HEK293 (cell line): ENCODE results near the gene RPS15.

Source experiments
- GLI4 ChIP-seq: fragments of 450-650 bp; formaldehyde crosslinking; IDR thresholded peaks from 2 replicates; pipeline ENCODE4 v1.5.1; 2016; ENCODE audit warnings: missing biosample characterization, missing genetic modification characterization
- KLF10 ChIP-seq: fragments of 450-650 bp; IDR thresholded peaks from 2 replicates; pipeline ENCODE4 v1.5.1; 2018; ENCODE audit warnings: missing biosample characterization, mild to moderate bottlenecking, missing genetic modification characterization
- KLF9 ChIP-seq: fragments of 450-650 bp; formaldehyde crosslinking; IDR thresholded peaks from 2 replicates; pipeline ENCODE4 v1.5.1; 2016; ENCODE audit warnings: missing biosample characterization, missing genetic modification characterization, low read depth
- TRIM28 ChIP-seq: IDR thresholded peaks from 2 replicates; pipeline ENCODE4 v1.6.1; 2011; ENCODE audit warnings: low read length, control low read depth, borderline replicate concordance
- ZBTB7A ChIP-seq: fragments of 450-650 bp; formaldehyde crosslinking; IDR thresholded peaks from 2 replicates; pipeline ENCODE4 v1.5.1; 2016; ENCODE audit warnings: low read depth, missing biosample characterization, missing genetic modification characterization
- ZNF274 ChIP-seq, 2 experiments: fragments of 200-500 bp in 1 of 2; fragments of 450-650 bp in 1 of 2; sonication (Bioruptor generic) in 1 of 2; formaldehyde crosslinking in 1 of 2; IDR thresholded peaks; 2 replicates each; pipeline versions ENCODE4 v1.5.1 to v1.6.1; 2014 to 2016; ENCODE audit warnings: borderline replicate concordance in 1 of 2, inconsistent platforms in 1 of 2, low read length in 1 of 2, missing biosample characterization in 1 of 2, missing genetic modification characterization in 1 of 2
- ZNF311 ChIP-seq: fragments of 450-650 bp; formaldehyde crosslinking; IDR thresholded peaks from 2 replicates; pipeline ENCODE4 v1.5.1; 2017; ENCODE audit warnings: missing biosample characterization, missing genetic modification characterization, borderline replicate concordance
- ZNF423 ChIP-seq: fragments of 450-650 bp; formaldehyde crosslinking; IDR thresholded peaks from 2 replicates; pipeline ENCODE4 v1.5.1; 2016; ENCODE audit warnings: missing biosample characterization, missing genetic modification characterization
- ZNF510 ChIP-seq: fragments of 450-650 bp; formaldehyde crosslinking; IDR thresholded peaks from 2 replicates; pipeline ENCODE4 v1.5.1; 2018; ENCODE audit warnings: mild to moderate bottlenecking, missing genetic modification characterization, missing biosample characterization; ENCODE audit not compliant: insufficient replicate concordance
- ZNF561 ChIP-seq: fragments of 450-650 bp; IDR thresholded peaks from 2 replicates; pipeline ENCODE4 v1.5.1; 2018; ENCODE audit warnings: missing biosample characterization, missing genetic modification characterization, borderline replicate concordance
- TF ChIP-seq, protein P1 (sequence below): fragments of 450-650 bp; formaldehyde crosslinking; IDR thresholded peaks from 2 replicates; pipeline ENCODE4 v1.5.1; 2016; ENCODE audit warnings: missing biosample characterization, missing genetic modification characterization
- TF ChIP-seq, protein P2 (sequence below): fragments of 450-650 bp; formaldehyde crosslinking; conservative IDR thresholded peaks from 2 replicates; pipeline ENCODE4 v1.5.1; 2016; ENCODE audit warnings: low read depth, missing biosample characterization, missing genetic modification characterization
- TF ChIP-seq, protein P3 (sequence below): fragments of 450-650 bp; formaldehyde crosslinking; IDR thresholded peaks from 2 replicates; pipeline ENCODE4 v1.5.1; 2016; ENCODE audit warnings: missing biosample characterization, missing genetic modification characterization
- TF ChIP-seq, protein P4 (sequence below): fragments of 450-650 bp; formaldehyde crosslinking; optimal IDR thresholded peaks from 2 replicates; pipeline ENCODE3; 2016; ENCODE audit warnings: missing biosample characterization, mild to moderate bottlenecking, missing genetic modification characterization

DNA sequence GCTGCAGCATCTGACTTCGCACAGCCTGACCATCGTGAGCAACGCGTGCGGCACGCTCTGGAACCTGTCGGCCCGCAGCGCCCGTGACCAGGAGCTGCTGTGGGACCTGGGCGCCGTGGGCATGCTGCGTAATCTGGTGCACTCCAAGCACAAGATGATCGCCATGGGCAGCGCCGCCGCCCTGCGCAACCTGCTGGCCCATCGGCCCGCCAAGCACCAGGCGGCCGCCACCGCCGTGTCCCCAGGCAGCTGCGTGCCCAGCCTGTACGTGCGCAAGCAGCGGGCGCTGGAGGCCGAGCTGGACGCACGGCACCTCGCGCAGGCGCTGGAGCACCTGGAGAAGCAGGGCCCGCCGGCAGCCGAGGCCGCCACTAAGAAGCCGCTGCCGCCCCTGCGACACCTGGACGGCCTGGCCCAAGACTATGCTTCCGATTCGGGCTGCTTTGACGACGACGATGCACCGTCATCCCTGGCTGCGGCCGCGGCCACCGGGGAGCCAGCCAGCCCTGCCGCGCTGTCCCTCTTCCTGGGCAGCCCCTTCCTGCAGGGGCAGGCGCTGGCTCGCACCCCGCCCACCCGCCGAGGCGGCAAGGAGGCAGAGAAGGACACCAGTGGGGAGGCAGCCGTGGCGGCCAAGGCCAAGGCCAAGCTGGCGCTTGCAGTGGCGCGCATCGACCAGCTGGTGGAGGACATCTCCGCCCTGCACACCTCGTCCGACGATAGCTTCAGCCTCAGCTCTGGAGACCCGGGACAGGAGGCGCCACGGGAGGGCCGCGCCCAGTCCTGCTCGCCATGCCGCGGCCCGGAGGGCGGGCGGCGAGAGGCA is 27.2 kb downstream of the RPS15 start:
- TF ChIP-seq TRIM28 (no peak), ZNF510 (no peak), ZNF561 (tag by site-specific recombination) (no peak), ZBTB7A (tag by site-specific recombination) (no peak), KLF10 (tag by site-specific recombination) (no peak), ZNF274 (IDR thresholded peaks at IDR 0.05; ENCODE audit: low read length) (no peak), ZNF274 (tag by site-specific recombination; IDR thresholded peaks at IDR 0.05; ENCODE audit: borderline replicate concordance) (no peak), ZNF423 (tag by site-specific recombination) (no peak), ZNF311 (tag by site-specific recombination) (no peak), KLF9 (tag by site-specific recombination) (no peak), GLI4 (tag by site-specific recombination) (no peak)
- TF ChIP-seq, protein P1, sequence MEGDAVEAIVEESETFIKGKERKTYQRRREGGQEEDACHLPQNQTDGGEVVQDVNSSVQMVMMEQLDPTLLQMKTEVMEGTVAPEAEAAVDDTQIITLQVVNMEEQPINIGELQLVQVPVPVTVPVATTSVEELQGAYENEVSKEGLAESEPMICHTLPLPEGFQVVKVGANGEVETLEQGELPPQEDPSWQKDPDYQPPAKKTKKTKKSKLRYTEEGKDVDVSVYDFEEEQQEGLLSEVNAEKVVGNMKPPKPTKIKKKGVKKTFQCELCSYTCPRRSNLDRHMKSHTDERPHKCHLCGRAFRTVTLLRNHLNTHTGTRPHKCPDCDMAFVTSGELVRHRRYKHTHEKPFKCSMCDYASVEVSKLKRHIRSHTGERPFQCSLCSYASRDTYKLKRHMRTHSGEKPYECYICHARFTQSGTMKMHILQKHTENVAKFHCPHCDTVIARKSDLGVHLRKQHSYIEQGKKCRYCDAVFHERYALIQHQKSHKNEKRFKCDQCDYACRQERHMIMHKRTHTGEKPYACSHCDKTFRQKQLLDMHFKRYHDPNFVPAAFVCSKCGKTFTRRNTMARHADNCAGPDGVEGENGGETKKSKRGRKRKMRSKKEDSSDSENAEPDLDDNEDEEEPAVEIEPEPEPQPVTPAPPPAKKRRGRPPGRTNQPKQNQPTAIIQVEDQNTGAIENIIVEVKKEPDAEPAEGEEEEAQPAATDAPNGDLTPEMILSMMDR (tag by site-specific recombination), result no peak
- TF ChIP-seq, protein P2, sequence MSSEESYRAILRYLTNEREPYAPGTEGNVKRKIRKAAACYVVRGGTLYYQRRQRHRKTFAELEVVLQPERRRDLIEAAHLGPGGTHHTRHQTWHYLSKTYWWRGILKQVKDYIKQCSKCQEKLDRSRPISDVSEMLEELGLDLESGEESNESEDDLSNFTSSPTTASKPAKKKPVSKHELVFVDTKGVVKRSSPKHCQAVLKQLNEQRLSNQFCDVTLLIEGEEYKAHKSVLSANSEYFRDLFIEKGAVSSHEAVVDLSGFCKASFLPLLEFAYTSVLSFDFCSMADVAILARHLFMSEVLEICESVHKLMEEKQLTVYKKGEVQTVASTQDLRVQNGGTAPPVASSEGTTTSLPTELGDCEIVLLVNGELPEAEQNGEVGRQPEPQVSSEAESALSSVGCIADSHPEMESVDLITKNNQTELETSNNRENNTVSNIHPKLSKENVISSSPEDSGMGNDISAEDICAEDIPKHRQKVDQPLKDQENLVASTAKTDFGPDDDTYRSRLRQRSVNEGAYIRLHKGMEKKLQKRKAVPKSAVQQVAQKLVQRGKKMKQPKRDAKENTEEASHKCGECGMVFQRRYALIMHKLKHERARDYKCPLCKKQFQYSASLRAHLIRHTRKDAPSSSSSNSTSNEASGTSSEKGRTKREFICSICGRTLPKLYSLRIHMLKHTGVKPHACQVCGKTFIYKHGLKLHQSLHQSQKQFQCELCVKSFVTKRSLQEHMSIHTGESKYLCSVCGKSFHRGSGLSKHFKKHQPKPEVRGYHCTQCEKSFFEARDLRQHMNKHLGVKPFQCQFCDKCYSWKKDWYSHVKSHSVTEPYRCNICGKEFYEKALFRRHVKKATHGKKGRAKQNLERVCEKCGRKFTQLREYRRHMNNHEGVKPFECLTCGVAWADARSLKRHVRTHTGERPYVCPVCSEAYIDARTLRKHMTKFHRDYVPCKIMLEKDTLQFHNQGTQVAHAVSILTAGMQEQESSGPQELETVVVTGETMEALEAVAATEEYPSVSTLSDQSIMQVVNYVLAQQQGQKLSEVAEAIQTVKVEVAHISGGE, result no peak
- TF ChIP-seq, protein P3, sequence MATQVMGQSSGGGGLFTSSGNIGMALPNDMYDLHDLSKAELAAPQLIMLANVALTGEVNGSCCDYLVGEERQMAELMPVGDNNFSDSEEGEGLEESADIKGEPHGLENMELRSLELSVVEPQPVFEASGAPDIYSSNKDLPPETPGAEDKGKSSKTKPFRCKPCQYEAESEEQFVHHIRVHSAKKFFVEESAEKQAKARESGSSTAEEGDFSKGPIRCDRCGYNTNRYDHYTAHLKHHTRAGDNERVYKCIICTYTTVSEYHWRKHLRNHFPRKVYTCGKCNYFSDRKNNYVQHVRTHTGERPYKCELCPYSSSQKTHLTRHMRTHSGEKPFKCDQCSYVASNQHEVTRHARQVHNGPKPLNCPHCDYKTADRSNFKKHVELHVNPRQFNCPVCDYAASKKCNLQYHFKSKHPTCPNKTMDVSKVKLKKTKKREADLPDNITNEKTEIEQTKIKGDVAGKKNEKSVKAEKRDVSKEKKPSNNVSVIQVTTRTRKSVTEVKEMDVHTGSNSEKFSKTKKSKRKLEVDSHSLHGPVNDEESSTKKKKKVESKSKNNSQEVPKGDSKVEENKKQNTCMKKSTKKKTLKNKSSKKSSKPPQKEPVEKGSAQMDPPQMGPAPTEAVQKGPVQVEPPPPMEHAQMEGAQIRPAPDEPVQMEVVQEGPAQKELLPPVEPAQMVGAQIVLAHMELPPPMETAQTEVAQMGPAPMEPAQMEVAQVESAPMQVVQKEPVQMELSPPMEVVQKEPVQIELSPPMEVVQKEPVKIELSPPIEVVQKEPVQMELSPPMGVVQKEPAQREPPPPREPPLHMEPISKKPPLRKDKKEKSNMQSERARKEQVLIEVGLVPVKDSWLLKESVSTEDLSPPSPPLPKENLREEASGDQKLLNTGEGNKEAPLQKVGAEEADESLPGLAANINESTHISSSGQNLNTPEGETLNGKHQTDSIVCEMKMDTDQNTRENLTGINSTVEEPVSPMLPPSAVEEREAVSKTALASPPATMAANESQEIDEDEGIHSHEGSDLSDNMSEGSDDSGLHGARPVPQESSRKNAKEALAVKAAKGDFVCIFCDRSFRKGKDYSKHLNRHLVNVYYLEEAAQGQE (tag by site-specific recombination), result no peak
- TF ChIP-seq, protein P4, sequence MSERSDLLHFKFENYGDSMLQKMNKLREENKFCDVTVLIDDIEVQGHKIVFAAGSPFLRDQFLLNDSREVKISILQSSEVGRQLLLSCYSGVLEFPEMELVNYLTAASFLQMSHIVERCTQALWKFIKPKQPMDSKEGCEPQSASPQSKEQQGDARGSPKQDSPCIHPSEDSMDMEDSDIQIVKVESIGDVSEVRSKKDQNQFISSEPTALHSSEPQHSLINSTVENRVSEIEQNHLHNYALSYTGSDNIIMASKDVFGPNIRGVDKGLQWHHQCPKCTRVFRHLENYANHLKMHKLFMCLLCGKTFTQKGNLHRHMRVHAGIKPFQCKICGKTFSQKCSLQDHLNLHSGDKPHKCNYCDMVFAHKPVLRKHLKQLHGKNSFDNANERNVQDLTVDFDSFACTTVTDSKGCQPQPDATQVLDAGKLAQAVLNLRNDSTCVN (tag by site-specific recombination), result no peak
